Gastrocnemius medialis (tissue), 4 donors: ENCODE data around the gene MORN3. TPM values are rescaled to one million over a fixed set of nuclear protein-coding genes. Genes with fewer than 3 reads are reported as not detected.
"Not testable (repeated sequence)": the region's sequence is repeated elsewhere in the genome, so short reads cannot be mapped to it uniquely, and the experiment has no call there.

Experiments
- ATAC-seq, 2 donors: fragments of 150-250 bp; one replicate each; pipeline ENCODE4 v1.9.1; 2016
- DNase-seq, 2 donors: peaks; one replicate each; pipeline ENCODE4 v3.0.0-alpha.2; 2019
- H3K27ac ChIP-seq, 4 donors: fragments of 200-600 bp; sonication (generic); 1 replicate in 1 of 4; 2 replicates in 3 of 4; pipeline ENCODE4 v1.5.1; 2016 to 2018; ENCODE audit warnings: mild to moderate bottlenecking in 2 of 4, moderate library complexity in 1 of 4
- H3K27me3 ChIP-seq, 3 donors: fragments of 200-600 bp; sonication (generic) in 2 of 3; 1 replicate in 1 of 3; 2 replicates in 2 of 3; pipeline versions ENCODE4 v1.5.1 to v1.6.0; 2016 to 2019; ENCODE audit warnings: mild to moderate bottlenecking in 1 of 3, moderate library complexity in 1 of 3
- H3K36me3 ChIP-seq, 2 donors: fragments of 200-600 bp; sonication (generic) in 1 of 2; one replicate each; pipeline ENCODE4 v1.5.1; 2017 to 2018
- H3K4me1 ChIP-seq, 2 donors: fragments of 200-600 bp; sonication (generic) in 1 of 2; one replicate each; pipeline ENCODE4 v1.5.1; 2016 to 2017; ENCODE audit warnings: mild to moderate bottlenecking in 2 of 2
- H3K4me3 ChIP-seq, 4 donors: fragments of 200-600 bp; sonication (generic) in 3 of 4; 1 replicate in 1 of 4; 2 replicates in 3 of 4; pipeline ENCODE4 v1.5.1; 2016 to 2019; ENCODE audit warnings: mild to moderate bottlenecking in 2 of 4
- H3K9me3 ChIP-seq, 3 donors: fragments of 200-600 bp; sonication (generic) in 2 of 3; 1 replicate in 1 of 3; 2 replicates in 2 of 3; pipeline ENCODE4 v1.5.1; 2016 to 2019
- POLR2A ChIP-seq, 2 donors: fragments of 450-650 bp; IDR thresholded peaks; one replicate each; pipeline ENCODE4 v1.6.1; 2017; ENCODE audit warnings: antibody characterized with exemption in 2 of 2, mild to moderate bottlenecking in 2 of 2, moderate library complexity in 2 of 2
- in situ Hi-C, 4 donors: fragments of 200-750 bp; cut with MboI; loops; one replicate each; pipeline versions ENCODE4 v1.15.0 to v1.8.0; 2017; ENCODE audit warnings: low sequenced_read_pairs in 4 of 4
- intact Hi-C: fragments of 100-400 bp; cut with DNase I; formaldehyde crosslinking; loops from one replicate; pipeline ENCODE4 v1.15.1; 2023; ENCODE audit warnings: low total_unique reads
- total RNA-seq, 4 donors: library from RNA; depleted of rRNA; stranded (reverse); fragments of >200 nt; gene quantifications; one replicate each; pipeline versions ENCODE4 v1.1.0 to v1.2.3, GENCODE V29; 2016
- TF ChIP-seq, protein P1 (sequence below), 5 experiments: fragments of 450-650 bp in 3 of 5; fragments of 200-600 bp in 2 of 5; sonication (generic) in 2 of 5; IDR thresholded peaks in 4 of 5; conservative IDR thresholded peaks in 1 of 5; 1 replicate in 4 of 5; 2 replicates in 1 of 5; pipeline ENCODE4 v1.5.1; 2016 to 2019; ENCODE audit warnings: antibody characterized with exemption in 5 of 5, mild to moderate bottlenecking in 3 of 5, moderate library complexity in 3 of 5

Gene MORN3, protein sequence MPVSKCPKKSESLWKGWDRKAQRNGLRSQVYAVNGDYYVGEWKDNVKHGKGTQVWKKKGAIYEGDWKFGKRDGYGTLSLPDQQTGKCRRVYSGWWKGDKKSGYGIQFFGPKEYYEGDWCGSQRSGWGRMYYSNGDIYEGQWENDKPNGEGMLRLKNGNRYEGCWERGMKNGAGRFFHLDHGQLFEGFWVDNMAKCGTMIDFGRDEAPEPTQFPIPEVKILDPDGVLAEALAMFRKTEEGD
- not detected for total RNA-seq

DNA sequence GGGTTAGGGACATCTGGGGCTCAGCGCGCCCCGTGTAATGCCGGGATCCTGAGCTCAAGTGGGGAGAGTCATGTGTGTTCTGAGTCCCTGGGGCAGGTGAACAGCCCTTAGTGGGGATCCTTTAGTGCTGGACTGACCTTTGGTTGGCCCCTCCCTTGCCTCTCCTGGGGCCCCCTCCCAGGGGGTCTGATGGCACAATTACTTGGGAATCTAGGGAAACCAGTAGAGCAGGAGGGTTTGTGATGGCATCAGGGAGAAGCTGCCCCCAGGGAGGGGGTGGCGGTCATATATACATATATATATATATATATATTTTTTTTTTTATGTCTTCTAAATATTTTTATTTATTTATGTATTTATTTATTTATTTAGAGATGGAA lies at the start of gene MORN3:
Gene MORN3 (minus strand): TSS at position 134 of the 380 bp plus-strand sequence. CDS start 171 bp downstream, outside the sequence.
- TF ChIP-seq, protein P1, sequence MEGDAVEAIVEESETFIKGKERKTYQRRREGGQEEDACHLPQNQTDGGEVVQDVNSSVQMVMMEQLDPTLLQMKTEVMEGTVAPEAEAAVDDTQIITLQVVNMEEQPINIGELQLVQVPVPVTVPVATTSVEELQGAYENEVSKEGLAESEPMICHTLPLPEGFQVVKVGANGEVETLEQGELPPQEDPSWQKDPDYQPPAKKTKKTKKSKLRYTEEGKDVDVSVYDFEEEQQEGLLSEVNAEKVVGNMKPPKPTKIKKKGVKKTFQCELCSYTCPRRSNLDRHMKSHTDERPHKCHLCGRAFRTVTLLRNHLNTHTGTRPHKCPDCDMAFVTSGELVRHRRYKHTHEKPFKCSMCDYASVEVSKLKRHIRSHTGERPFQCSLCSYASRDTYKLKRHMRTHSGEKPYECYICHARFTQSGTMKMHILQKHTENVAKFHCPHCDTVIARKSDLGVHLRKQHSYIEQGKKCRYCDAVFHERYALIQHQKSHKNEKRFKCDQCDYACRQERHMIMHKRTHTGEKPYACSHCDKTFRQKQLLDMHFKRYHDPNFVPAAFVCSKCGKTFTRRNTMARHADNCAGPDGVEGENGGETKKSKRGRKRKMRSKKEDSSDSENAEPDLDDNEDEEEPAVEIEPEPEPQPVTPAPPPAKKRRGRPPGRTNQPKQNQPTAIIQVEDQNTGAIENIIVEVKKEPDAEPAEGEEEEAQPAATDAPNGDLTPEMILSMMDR (IDR thresholded peaks at IDR 0.05 in 4 of 5, conservative IDR thresholded peaks at IDR 0.05 in 1 of 5) = no peak
- no peak for TF ChIP-seq POLR2A (IDR thresholded peaks at IDR 0.05)
- peaks cover 0 to 7% (median 0%) of the 10 kb centered on the region in 3 donors for H3K27me3 ChIP-seq
- no peak within 1 kb of the TSS for H3K27ac ChIP-seq
- no peak for ATAC-seq
- in situ Hi-C loops (no loop called here), intact Hi-C loops (no loop called here)
- H3K4me1 ChIP-seq = peaks cover 0 to 6% of the 10 kb centered on the region in 2 donors
- no peaks in the 10 kb centered on the region for H3K9me3 ChIP-seq
- no peaks in the 10 kb centered on the region for H3K36me3 ChIP-seq
- DNase-seq = no peak
- H3K4me3 ChIP-seq = no peak within 1 kb of the TSS

DNA sequence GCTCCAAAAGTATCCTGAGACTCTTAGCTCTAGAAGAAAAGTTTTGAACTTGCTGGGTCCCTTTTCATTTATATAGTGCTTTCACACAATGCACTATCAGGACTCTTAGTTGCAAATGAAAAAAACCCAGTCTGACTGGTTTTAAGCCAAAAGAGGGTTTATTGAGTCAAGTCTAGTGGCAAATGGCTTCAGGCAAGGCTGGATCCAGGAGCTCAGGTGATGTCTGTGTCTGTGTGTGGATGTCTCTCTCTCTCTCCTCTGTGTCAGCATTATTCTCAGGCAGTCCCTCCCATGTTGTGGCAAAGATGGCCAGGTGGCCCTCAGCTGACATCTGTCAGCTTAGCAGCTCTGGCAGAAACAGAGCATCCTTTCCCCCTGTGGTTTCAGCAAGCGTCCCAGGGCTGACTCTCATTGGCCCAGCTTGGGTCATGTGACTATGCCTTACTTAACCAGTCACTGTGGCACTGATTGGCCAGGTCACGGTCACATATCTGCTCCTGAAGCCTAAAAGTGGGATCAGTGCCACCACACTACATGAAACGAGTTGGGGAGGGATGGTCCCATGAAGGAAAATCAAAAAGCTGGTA lies 49.3 kb upstream of the MORN3 start:
- Histone ChIP-seq H3K9me3 (no peaks in the 10 kb centered on the region), H3K4me3 (no peak overlapping the region), H3K27ac (peak overlapping the region; percentile 93 to 100 (median 99)), H3K36me3 (no peaks in the 10 kb centered on the region), H3K4me1 (peaks cover 32 to 42% of the 10 kb centered on the region in 2 donors), H3K27me3 (no peaks in the 10 kb centered on the region)
- TF ChIP-seq, protein P1 (IDR thresholded peaks at IDR 0.05 in 4 of 5, conservative IDR thresholded peaks at IDR 0.05 in 1 of 5) = no peak
- TF ChIP-seq POLR2A (IDR thresholded peaks at IDR 0.05) = no peak
- DNase-seq (peak in 1 of 2 donors; percentile 69), ATAC-seq (peak; percentile 13 to 21)
- in situ Hi-C loops (no loop called here), intact Hi-C loops (loop anchor here (10.0 kb wide), 1 partner anchor 356 kb away; the partner anchor contains the start of gene MLXIP)

DNA sequence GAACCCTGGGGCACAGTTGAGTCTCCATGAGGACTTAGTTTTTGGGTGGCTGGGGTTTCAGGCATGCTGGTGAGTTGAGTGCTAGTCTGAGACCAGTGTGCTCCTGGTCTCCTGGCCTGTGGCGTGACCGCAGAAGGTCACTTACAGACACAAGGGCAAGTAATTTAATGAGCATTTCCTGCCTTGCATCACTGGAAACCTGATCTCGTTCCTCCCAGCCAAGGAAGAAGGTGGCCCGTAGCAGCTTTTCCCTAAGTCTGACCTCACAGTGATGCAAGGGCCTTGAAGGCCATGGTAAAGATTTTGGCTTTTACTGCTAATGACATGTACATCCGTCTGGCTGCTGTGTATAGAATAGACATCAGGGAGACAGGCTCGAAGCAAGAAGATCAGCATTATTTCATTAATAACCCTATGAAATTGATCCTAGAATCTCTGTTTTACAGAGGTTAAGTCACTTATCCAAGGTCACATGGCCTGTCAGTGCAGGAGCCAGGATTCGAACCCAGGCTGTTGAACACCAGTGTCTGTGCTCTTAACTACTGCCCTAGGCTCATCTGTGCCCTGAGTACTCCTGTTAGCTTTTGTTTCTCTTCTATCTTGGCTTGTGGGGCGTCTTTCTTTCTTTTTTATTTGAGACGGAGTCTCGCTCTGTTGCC lies 47.7 kb upstream of the MORN3 start:
- no peaks in the 10 kb centered on the region for H3K9me3 ChIP-seq
- in situ Hi-C loops = no loop called here
- intact Hi-C loops = loop anchor here (2.0 to 10.0 kb wide), 2 partner anchors 20 to 358 kb away; partner anchors contain the start of gene MLXIP
- H3K4me3 ChIP-seq = peak overlapping the region in 1 of 4 donors; percentile 20
- H3K27me3 ChIP-seq = no peaks in the 10 kb centered on the region
- no peaks in the 10 kb centered on the region for H3K36me3 ChIP-seq
- H3K4me1 ChIP-seq = peaks cover 37 to 48% of the 10 kb centered on the region in 2 donors
- peak in 1 of 2 donors; percentile 6 for TF ChIP-seq POLR2A (IDR thresholded peaks at IDR 0.05)
- TF ChIP-seq, protein P1 (IDR thresholded peaks at IDR 0.05 in 4 of 5, conservative IDR thresholded peaks at IDR 0.05 in 1 of 5) = no peak
- ATAC-seq (peak; percentile 61 to 73), DNase-seq (peak; percentile 72 to 88)
- H3K27ac ChIP-seq = peak overlapping the region; percentile 93 to 100 (median 99)

DNA sequence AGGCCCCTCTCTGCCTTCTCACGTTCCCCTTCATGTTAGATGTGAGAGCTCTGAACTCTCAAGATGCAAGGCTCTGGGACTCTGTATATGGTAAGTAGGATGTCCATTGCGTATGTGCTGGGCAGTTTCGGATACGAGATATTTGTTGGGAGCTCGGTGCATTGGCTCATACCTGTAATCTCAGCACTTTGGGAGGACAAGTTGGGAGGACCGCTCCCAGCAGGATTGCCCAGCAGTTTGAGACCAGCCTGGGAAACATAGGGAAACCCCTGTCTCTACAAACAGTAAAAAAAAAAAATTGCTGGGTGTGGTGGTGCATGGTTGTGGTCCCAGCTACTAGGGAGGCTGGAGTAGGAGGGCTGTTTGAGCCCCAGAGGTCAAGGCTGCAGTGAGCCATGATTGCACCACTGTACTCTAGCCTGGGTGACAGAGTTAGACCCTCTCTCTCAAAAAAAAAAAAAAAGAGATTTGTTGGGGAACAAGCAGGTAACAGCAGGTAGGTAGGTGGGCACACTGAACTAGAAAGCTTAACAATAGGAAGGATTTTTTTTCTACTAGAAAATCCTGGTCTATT lies 46.5 kb upstream of the MORN3 start:
- in situ Hi-C loops (no loop called here), intact Hi-C loops (loop anchor here (2.0 to 10.0 kb wide), 2 partner anchors 21 to 359 kb away; partner anchors contain the start of gene MLXIP)
- ATAC-seq (no peak), DNase-seq (no peak)
- no peaks in the 10 kb centered on the region for H3K36me3 ChIP-seq
- H3K9me3 ChIP-seq = no peaks in the 10 kb centered on the region
- H3K27me3 ChIP-seq = no peaks in the 10 kb centered on the region
- no peak overlapping the region for H3K4me3 ChIP-seq
- no peak for TF ChIP-seq POLR2A (IDR thresholded peaks at IDR 0.05)
- TF ChIP-seq, protein P1 (IDR thresholded peaks at IDR 0.05 in 4 of 5, conservative IDR thresholded peaks at IDR 0.05 in 1 of 5) = no peak
- H3K4me1 ChIP-seq = peaks cover 45 to 48% of the 10 kb centered on the region in 2 donors
- peak overlapping the region; percentile 93 to 100 (median 99) for H3K27ac ChIP-seq

DNA sequence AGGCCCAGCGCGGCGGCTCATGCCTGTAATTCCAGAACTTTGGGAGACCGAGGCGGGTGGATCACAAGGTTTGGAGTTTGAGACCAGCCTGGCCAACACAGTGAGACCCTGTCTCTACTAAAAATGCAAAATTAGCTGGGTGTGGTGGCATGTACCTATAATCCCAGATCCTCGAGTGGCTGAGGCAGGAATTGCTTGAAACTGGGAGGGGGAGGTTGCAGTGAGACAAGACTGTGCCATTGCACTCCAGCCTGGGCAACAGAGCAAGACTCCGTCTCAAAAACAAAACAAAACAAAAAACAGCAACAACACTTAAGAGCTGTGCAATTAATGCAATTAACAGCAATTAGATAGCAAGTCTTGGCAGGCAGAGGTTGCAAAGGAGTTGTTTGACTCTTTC lies 45.6 kb upstream of the MORN3 start:
- H3K4me3 ChIP-seq, H3K36me3 ChIP-seq, in situ Hi-C loops, H3K27me3 ChIP-seq, ATAC-seq, H3K9me3 ChIP-seq, DNase-seq: not testable (repeated sequence)
- peaks cover 48% of the 10 kb centered on the region in 2 donors for H3K4me1 ChIP-seq
- H3K27ac ChIP-seq = peak overlapping the region; percentile 93 to 100 (median 99)
- intact Hi-C loops = loop anchor here (10.0 kb wide), 1 partner anchor 360 kb away; the partner anchor contains the start of gene MLXIP
